HCT116 (cell line): Measurements from ENCODE around the gene CNTD1. TPM values are rescaled to one million over a fixed set of nuclear protein-coding genes. Genes with fewer than 3 reads are reported as not detected.

Experiments used
- ATAC-seq: fragments of 200-7000 bp; cut with Tn5 transposase; 2 replicates; pipeline ENCODE4 v1.9.1; 2020; ENCODE audit warnings: mild to moderate bottlenecking, moderate library complexity
- BruUV-seq: library from RNA; stranded (reverse); fragments of 400-500 nt; replicated peaks from 2 replicates; lab custom pipeline; 2021; lab: Mats Ljungman, UMichigan
- CTCF ChIA-PET: fragments of 300-600 bp; sonication (Branson Sonifier 250); formaldehyde crosslinking; loops from one replicate; lab custom pipeline; 2021; ENCODE audit warnings: antibody characterized with exemption; lab: Charles Lee
- POLR2A ChIA-PET: fragments of 300-600, 350-600 bp; sonication (Branson Sonifier 250); formaldehyde crosslinking; loops from one replicate; lab custom pipeline; 2021; ENCODE audit warnings: antibody characterized with exemption; lab: Charles Lee
- RAD21 ChIA-PET, 2 experiments: fragments of 300-600 bp; sonication (Branson Sonifier 250); formaldehyde crosslinking; loops; one replicate each; lab custom pipeline; 2023; ENCODE audit warnings: low total read pairs in 2 of 2; ENCODE audit not compliant: uncharacterized antibody in 2 of 2, unreplicated experiment in 2 of 2, low non-redundant PET in 1 of 2; lab: Charles Lee
- DNase-seq: peaks from one replicate; pipeline ENCODE4 v3.0.0-alpha.2; 2010; ENCODE audit warnings: low read depth, low spot score
- H2AFZ ChIP-seq: fragments of 200-600 bp; shearing (Covaris generic), sonication (generic); 2 replicates; pipeline ENCODE4 v1.6.1; 2017; ENCODE audit warnings: low read depth, mixed run types, mixed read lengths, antibody characterized with exemption, low read length; ENCODE audit not compliant: poor library complexity, severe bottlenecking
- H3K27ac ChIP-seq: 2 replicates; pipeline ENCODE4 v1.5.1; 2012; ENCODE audit warnings: low read depth, low read length
- H3K27me3 ChIP-seq: fragments of 200-600 bp; sonication (generic); 2 replicates; pipeline ENCODE4 v1.6.1; 2016; ENCODE audit warnings: mixed run types, low read length, mixed read lengths; ENCODE audit not compliant: insufficient read depth
- H3K36me3 ChIP-seq, 2 experiments: fragments of 200-500 bp in 1 of 2; fragments of 200-600 bp in 1 of 2; sonication (Bioruptor generic) in 1 of 2; sonication (generic) in 1 of 2; 2 replicates each; pipeline versions ENCODE4 v1.5.1 to v1.6.1; 2014 to 2016; ENCODE audit warnings: low read length in 2 of 2, inconsistent platforms in 1 of 2, mixed read lengths in 1 of 2, mixed run types in 1 of 2; ENCODE audit not compliant: insufficient read depth in 2 of 2, control insufficient read depth in 1 of 2
- H3K4me1 ChIP-seq, 2 experiments: fragments of 200-600 bp in 1 of 2; sonication (generic) in 1 of 2; 2 replicates each; pipeline versions ENCODE4 v1.5.1 to v1.6.1; 2012 to 2017; ENCODE audit warnings: low read length in 2 of 2, inconsistent platforms in 1 of 2, mild to moderate bottlenecking in 1 of 2, mixed read lengths in 1 of 2, mixed run types in 1 of 2, moderate library complexity in 1 of 2; ENCODE audit not compliant: insufficient read depth in 2 of 2, control insufficient read depth in 1 of 2
- H3K4me2 ChIP-seq: fragments of 200-600 bp; sonication (generic); 2 replicates; pipeline ENCODE4 v1.6.1; 2017; ENCODE audit warnings: mixed run types, low read length, mixed read lengths
- H3K4me3 ChIP-seq, 2 experiments: fragments of 200-600 bp in 1 of 2; sonication (generic) in 1 of 2; replicated peaks in 1 of 2; 2 replicates each; pipeline ENCODE4 v1.5.1; 2011 to 2016; ENCODE audit warnings: low read length in 2 of 2, control low read depth in 1 of 2, low read depth in 1 of 2, mild to moderate bottlenecking in 1 of 2, mixed read lengths in 1 of 2, mixed run types in 1 of 2
- H3K79me2 ChIP-seq: fragments of 200-600 bp; sonication (generic); 2 replicates; pipeline ENCODE4 v1.6.1; 2017; ENCODE audit warnings: mild to moderate bottlenecking, mixed run types, low read length, moderate library complexity, mixed read lengths; ENCODE audit not compliant: insufficient read depth
- H3K9ac ChIP-seq: fragments of 200-600 bp; sonication (generic); 2 replicates; pipeline ENCODE4 v1.6.1; 2016; ENCODE audit warnings: low read length, mixed read lengths
- H3K9me2 ChIP-seq: fragments of 200-600 bp; sonication (generic), shearing (Covaris generic); 2 replicates; pipeline ENCODE4 v1.6.1; 2017; ENCODE audit warnings: mixed run types, mild to moderate bottlenecking, moderate library complexity; ENCODE audit not compliant: insufficient read depth
- H3K9me3 ChIP-seq, 2 experiments: fragments of 200-500 bp in 1 of 2; fragments of 200-600 bp in 1 of 2; sonication (Bioruptor generic) in 1 of 2; sonication (generic) in 1 of 2; 2 replicates each; pipeline ENCODE4 v1.6.1; 2014 to 2017; ENCODE audit warnings: low read length in 2 of 2, mixed read lengths in 2 of 2, inconsistent platforms in 1 of 2, low read depth in 1 of 2, mild to moderate bottlenecking in 1 of 2, mixed run types in 1 of 2, moderate library complexity in 1 of 2; ENCODE audit not compliant: control insufficient read depth in 1 of 2, insufficient read depth in 1 of 2
- H4K20me1 ChIP-seq: fragments of 200-600 bp; sonication (generic), shearing (Covaris generic); 2 replicates; pipeline ENCODE4 v1.6.1; 2017; ENCODE audit warnings: mixed run types, mild to moderate bottlenecking, moderate library complexity; ENCODE audit not compliant: insufficient read depth
- CBX3 ChIP-seq: IDR thresholded peaks from 2 replicates; pipeline ENCODE4 v1.6.1; 2012; ENCODE audit warnings: low read depth
- CEBPB ChIP-seq: IDR thresholded peaks from 2 replicates; pipeline ENCODE4 v1.6.1; 2012; ENCODE audit warnings: low read depth
- EZH2 ChIP-seq: fragments of 200-600 bp; sonication (generic); IDR thresholded peaks from 2 replicates; pipeline ENCODE4 v1.6.1; 2017; ENCODE audit warnings: antibody characterized with exemption, mixed run types
- EZH2phosphoT487 ChIP-seq: fragments of 200-600 bp; IDR thresholded peaks from 2 replicates; pipeline ENCODE4 v1.6.1; 2018; ENCODE audit warnings: antibody characterized with exemption, borderline replicate concordance
- FOSL1 ChIP-seq: IDR thresholded peaks from 2 replicates; pipeline ENCODE4 v1.6.1; 2012; ENCODE audit warnings: low read depth
- JUND ChIP-seq: IDR thresholded peaks from 2 replicates; pipeline ENCODE4 v1.6.1; 2012
- POLR2AphosphoS5 ChIP-seq: IDR thresholded peaks from 2 replicates; pipeline ENCODE4 v1.6.1; 2011; ENCODE audit warnings: mild to moderate bottlenecking, low read depth, low read length, moderate library complexity
- REST ChIP-seq: IDR thresholded peaks from 2 replicates; pipeline ENCODE4 v1.6.1; 2012; ENCODE audit warnings: low read depth
- SIN3A ChIP-seq: IDR thresholded peaks from 2 replicates; pipeline ENCODE4 v1.6.1; 2012; ENCODE audit warnings: low read depth
- ZBTB33 ChIP-seq: IDR thresholded peaks from 2 replicates; pipeline ENCODE4 v1.6.1; 2011; ENCODE audit warnings: mild to moderate bottlenecking, low read length, moderate library complexity; ENCODE audit not compliant: insufficient replicate concordance; ENCODE audit errors: extremely low read depth
- ZFX ChIP-seq: fragments of 450-650 bp; IDR thresholded peaks from 2 replicates; pipeline ENCODE4 v1.6.1; 2017
- ZNF274 ChIP-seq: fragments of 200-500 bp; sonication (Bioruptor generic); IDR thresholded peaks from 2 replicates; pipeline ENCODE4 v1.6.1; 2014; ENCODE audit warnings: mild to moderate bottlenecking, low read depth, low read length, inconsistent platforms
- intact Hi-C: fragments of 100-400 bp; cut with micrococcal nuclease; formaldehyde crosslinking; loops from 2 replicates; pipeline ENCODE4 v1.10.0; 2022
- total RNA-seq: library from RNA; stranded (reverse); gene quantifications from one replicate; pipeline ENCODE4 v1.2.1, GENCODE V29; 2021; ENCODE audit not compliant: unreplicated experiment
- TF ChIP-seq, protein P1 (sequence below), 3 experiments: fragments of 200-600 bp in 1 of 3; sonication (generic) in 1 of 3; IDR thresholded peaks in 2 of 3; conservative IDR thresholded peaks in 1 of 3; 2 replicates each; pipeline ENCODE4 v1.5.1; 2012 to 2017; ENCODE audit warnings: low read depth in 2 of 3, low read length in 2 of 3, antibody characterized with exemption in 1 of 3, borderline replicate concordance in 1 of 3, control low read depth in 1 of 3, mild to moderate bottlenecking in 1 of 3, mixed read lengths in 1 of 3, mixed run types in 1 of 3, moderate library complexity in 1 of 3; ENCODE audit not compliant: insufficient read depth in 1 of 3

The CNTD1 gene
- total RNA-seq, 1 experiment from 2014 or later: not detected

GRCh38 chr17:42748908-42749798 lies 49.5 kb upstream of the CNTD1 start:
- no peaks in the 10 kb centered on the region for H3K36me3 ChIP-seq
- BruUV-seq: no TSS peak
- H3K9me3 ChIP-seq: no peaks in the 10 kb centered on the region
- no peak overlapping the region for H3K4me3 ChIP-seq
- peaks cover 0 to 6% of the 10 kb centered on the region in 2 experiments; a peak in 3 of 4 replicates for H3K4me1 ChIP-seq
- ChIA-PET RAD21 (no interaction called here), CTCF (interaction anchor here (1.7 to 3.1 kb wide), 2 partner anchors 11 to 15 kb away, joined by 4 to 24 read pairs; no protein-coding TSS in a partner anchor), POLR2A (interaction anchor here (0.7 kb wide), 1 partner anchor 567 kb away, joined by 3 read pairs; no protein-coding TSS in a partner anchor)
- no peaks in the 10 kb centered on the region for H3K9me2 ChIP-seq
- H4K20me1 ChIP-seq: no peaks in the 10 kb centered on the region
- no peak for ATAC-seq
- no peak overlapping the region for H2AFZ ChIP-seq
- DNase-seq: no peak
- intact Hi-C loops: no loop called here
- no peak for TF ChIP-seq REST
- no peak for TF ChIP-seq POLR2AphosphoS5
- TF ChIP-seq ZFX: no peak
- no peak for TF ChIP-seq ZBTB33
- TF ChIP-seq SIN3A: no peak
- TF ChIP-seq CEBPB: no peak
- TF ChIP-seq FOSL1: no peak
- TF ChIP-seq, protein P1, sequence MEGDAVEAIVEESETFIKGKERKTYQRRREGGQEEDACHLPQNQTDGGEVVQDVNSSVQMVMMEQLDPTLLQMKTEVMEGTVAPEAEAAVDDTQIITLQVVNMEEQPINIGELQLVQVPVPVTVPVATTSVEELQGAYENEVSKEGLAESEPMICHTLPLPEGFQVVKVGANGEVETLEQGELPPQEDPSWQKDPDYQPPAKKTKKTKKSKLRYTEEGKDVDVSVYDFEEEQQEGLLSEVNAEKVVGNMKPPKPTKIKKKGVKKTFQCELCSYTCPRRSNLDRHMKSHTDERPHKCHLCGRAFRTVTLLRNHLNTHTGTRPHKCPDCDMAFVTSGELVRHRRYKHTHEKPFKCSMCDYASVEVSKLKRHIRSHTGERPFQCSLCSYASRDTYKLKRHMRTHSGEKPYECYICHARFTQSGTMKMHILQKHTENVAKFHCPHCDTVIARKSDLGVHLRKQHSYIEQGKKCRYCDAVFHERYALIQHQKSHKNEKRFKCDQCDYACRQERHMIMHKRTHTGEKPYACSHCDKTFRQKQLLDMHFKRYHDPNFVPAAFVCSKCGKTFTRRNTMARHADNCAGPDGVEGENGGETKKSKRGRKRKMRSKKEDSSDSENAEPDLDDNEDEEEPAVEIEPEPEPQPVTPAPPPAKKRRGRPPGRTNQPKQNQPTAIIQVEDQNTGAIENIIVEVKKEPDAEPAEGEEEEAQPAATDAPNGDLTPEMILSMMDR (IDR thresholded peaks at IDR 0.05 in 2 of 3, conservative IDR thresholded peaks at IDR 0.05 in 1 of 3; ENCODE audit: borderline replicate concordance in 1 of 3, insufficient read depth in 1 of 3, low read depth in 2 of 3, low read length in 2 of 3): no peak
- no peak for TF ChIP-seq CBX3
- no peak for TF ChIP-seq ZNF274
- TF ChIP-seq EZH2phosphoT487: no peak
- TF ChIP-seq EZH2: no peak
- TF ChIP-seq JUND: no peak
- TF ChIP-seq, all 23 proteins: peak for 0
- Histone ChIP-seq H3K27ac (no peak overlapping the region), H3K4me2 (no peak overlapping the region), H3K9ac (no peak overlapping the region), H3K27me3 (no peaks in the 10 kb centered on the region), H3K79me2 (peaks cover 3% of the 10 kb centered on the region; the same call in 1 of the 2 replicates)
